GM12878 (cell line): ENCODE data around the gene SLC6A3. TPM values are rescaled to one million over a fixed set of nuclear protein-coding genes. Genes with fewer than 3 reads are reported as not detected.

Experiments
- ATAC-seq: fragments of 200-7000 bp; cut with Tn5 transposase; 3 replicates; pipeline ENCODE4 v1.9.1; 2020; ENCODE audit warnings: mild to moderate bottlenecking, moderate library complexity
- BruUV-seq: library from RNA; stranded (reverse); fragments of 400-500 nt; replicated peaks from 2 replicates; lab custom pipeline; 2021; lab: Mats Ljungman, UMichigan
- CTCF ChIA-PET: fragments of 300-600 bp; sonication (Branson Sonifier 250); formaldehyde crosslinking; extraction: SDS; loops from one replicate; lab custom pipeline; 2021; ENCODE audit warnings: inconsistent platforms; lab: Yijun Ruan, JAX
- POLR2A ChIA-PET: fragments of 350-600 bp; formaldehyde crosslinking; extraction: SDS; loops from one replicate; lab custom pipeline; 2021; ENCODE audit warnings: inconsistent platforms; lab: Charles Lee
- RAD21 ChIA-PET: fragments of 300-600 bp; sonication (Branson Sonifier 250); formaldehyde crosslinking; loops from one replicate; lab custom pipeline; 2023; ENCODE audit warnings: antibody characterized with exemption; ENCODE audit not compliant: unreplicated experiment; lab: Charles Lee
- SMC1A ChIA-PET: fragments of 300-600 bp; sonication (Branson Sonifier 250); formaldehyde crosslinking; loops from one replicate; lab custom pipeline; 2023; ENCODE audit not compliant: unreplicated experiment, uncharacterized antibody; lab: Charles Lee
- DNase-seq: peaks from one replicate; pipeline ENCODE4 v3.0.0-alpha.2; 2011; ENCODE audit warnings: low read depth, low spot score
- FAIRE-seq: peaks from 3 replicates; lab custom pipeline; 2011; peaks lifted over from hg19 to GRCh38; lab: Jason Lieb, UNC
- H2AFZ ChIP-seq: 2 replicates; pipeline ENCODE4 v1.6.0; 2011; ENCODE audit warnings: low read depth, low read length, control low read depth; ENCODE audit not compliant: control insufficient read depth
- H3K27ac ChIP-seq: 2 replicates; pipeline ENCODE4 v1.5.1; 2011; ENCODE audit warnings: control low read depth; ENCODE audit not compliant: control insufficient read depth, insufficient read depth
- H3K27me3 ChIP-seq, 2 experiments: replicated peaks in 1 of 2; 2 replicates each; pipeline versions ENCODE4 v1.6.0 to v1.6.1; 2011; ENCODE audit warnings: low read length in 1 of 2; ENCODE audit not compliant: control insufficient read depth in 2 of 2, insufficient read depth in 2 of 2
- H3K36me3 ChIP-seq, 2 experiments: 2 replicates each; pipeline ENCODE4 v1.5.1; 2011; ENCODE audit warnings: low read length in 1 of 2; ENCODE audit not compliant: control insufficient read depth in 2 of 2, insufficient read depth in 2 of 2
- H3K4me1 ChIP-seq: 2 replicates; pipeline ENCODE4 v1.6.1; 2011; ENCODE audit warnings: mild to moderate bottlenecking, low read length, moderate library complexity, mixed read lengths; ENCODE audit not compliant: control insufficient read depth, insufficient read depth
- H3K4me2 ChIP-seq: 2 replicates; pipeline ENCODE4 v1.6.0; 2011; ENCODE audit warnings: control low read depth; ENCODE audit not compliant: control insufficient read depth, insufficient read depth
- H3K4me3 ChIP-seq: fragments of 200-600 bp; sonication (generic); 2 replicates; pipeline ENCODE4 v1.5.1; 2016
- H3K79me2 ChIP-seq: 2 replicates; pipeline ENCODE4 v1.6.0; 2011; ENCODE audit warnings: low read length; ENCODE audit not compliant: control insufficient read depth, insufficient read depth
- H3K9ac ChIP-seq: 2 replicates; pipeline ENCODE4 v1.8.0; 2011; ENCODE audit warnings: low read length, control low read depth, mixed read lengths; ENCODE audit not compliant: control insufficient read depth, insufficient read depth
- H3K9me3 ChIP-seq: replicated peaks from 3 replicates; pipeline ENCODE4 v1.5.1; 2011; ENCODE audit warnings: mild to moderate bottlenecking, low read length; ENCODE audit not compliant: control insufficient read depth, insufficient read depth
- H4K20me1 ChIP-seq: 2 replicates; pipeline ENCODE4 v1.6.0; 2011; ENCODE audit not compliant: control insufficient read depth, insufficient read depth
- BACH1 ChIP-seq: fragments of 450-650 bp; IDR thresholded peaks from 2 replicates; pipeline ENCODE4 v1.6.1; 2017; ENCODE audit warnings: mild to moderate bottlenecking, borderline replicate concordance
- BCL3 ChIP-seq: IDR thresholded peaks from 2 replicates; pipeline ENCODE4 v1.6.1; 2011; ENCODE audit warnings: borderline replicate concordance, low read depth, mild to moderate bottlenecking, moderate library complexity, low read length; ENCODE audit not compliant: insufficient read depth, poor library complexity, severe bottlenecking
- POU2F2 ChIP-seq: IDR thresholded peaks from 3 replicates; pipeline ENCODE4 v1.6.1; 2011; ENCODE audit warnings: low read depth, mild to moderate bottlenecking, low read length, borderline replicate concordance
- ZNF207 ChIP-seq: fragments of 450-650 bp; IDR thresholded peaks from 2 replicates; pipeline ENCODE4 v1.6.1; 2014; ENCODE audit warnings: antibody characterized with exemption, mild to moderate bottlenecking, borderline replicate concordance
- ZNF384 ChIP-seq: IDR thresholded peaks from 2 replicates; pipeline ENCODE4 v1.6.1; 2012; ENCODE audit warnings: low read depth, mild to moderate bottlenecking, low read length, improper control_type of control experiment, borderline replicate concordance
- WGBS: methylation state at CpG from one replicate; pipeline ENCODE4 v1.1.6; 2016; ENCODE audit warnings: low lambda C conversion rate; ENCODE audit not compliant: insufficient replicate concordance, insufficient coverage; ENCODE audit errors: missing lambda C conversion rate; 5-methylcytosine and 5-hydroxymethylcytosine counted together
- in situ Hi-C: fragments of 300-500 bp; cut with MboI; formaldehyde crosslinking; loops from 9 replicates; pipeline ENCODE4 v1.14.3; 2018; ENCODE audit warnings: mixed read lengths
- intact Hi-C: fragments of 100-400 bp; cut with micrococcal nuclease; formaldehyde crosslinking; loops from one replicate; pipeline ENCODE4 v1.14.2; 2022; ENCODE audit not compliant: unreplicated experiment
- polyA plus RNA-seq, 11 experiments: library from polyadenylated mRNA; depleted of rRNA in 4 of 11; unstranded in 6 of 11; stranded (reverse) in 5 of 11; fragments of >200 nt; fragmentation: Nextera tagmentation in 4 of 11; fragmentation: Illumina TruSeq in 1 of 11; extraction: Ambion mirVana in 4 of 11; extraction: Trizol in 1 of 11; gene quantifications; 1 replicate in 1 of 11; 2 replicates in 10 of 11; pipeline versions ENCODE4 v1.2.1 to v1.2.3, GENCODE V29; 2011 to 2016; ENCODE audit warnings: inconsistent platforms in 2 of 11, missing spikeins in 2 of 11, low read depth in 1 of 11
- total RNA-seq, 4 experiments: library from RNA; depleted of rRNA in 3 of 4; stranded (reverse); fragments of >200 nt in 3 of 4; fragmentation: Illumina TruSeq in 1 of 4; extraction: Trizol in 1 of 4; gene quantifications; 2 replicates each; pipeline versions ENCODE4 v1.2.1 to v1.2.3, GENCODE V29; 2013 to 2021

The SLC6A3 gene
- total and polyA plus RNA-seq, 10 of the 15 experiments (the other 5 are each of a cell fraction or from before 2014, with no cell fraction given): 0.01 TPM; not detected in 9

- no peak overlapping the region for H3K4me3 ChIP-seq
- intact Hi-C loops: no loop called here
- ChIA-PET POLR2A (no interaction called here), CTCF (no interaction called here), RAD21 (no interaction called here), SMC1A (no interaction called here)
- DNase-seq (no peak), ATAC-seq (no peak), FAIRE-seq (no peak)
- no peaks in the 10 kb centered on the region for H3K27me3 ChIP-seq
- 54% methylated on average over 9 of the region's 9 CpGs for WGBS
- no peaks in the 10 kb centered on the region for H3K4me1 ChIP-seq
- TF ChIP-seq BCL3: no peak
- TF ChIP-seq POU2F2: no peak
- no peak for TF ChIP-seq ZNF384
- no peak for TF ChIP-seq ZNF207
- TF ChIP-seq BACH1: no peak
- BruUV-seq: no TSS peak
- H4K20me1 ChIP-seq: no peaks in the 10 kb centered on the region; the same call in 1 of the 2 replicates
- H3K9me3 ChIP-seq: peaks cover 2% of the 10 kb centered on the region; the same call in 2 of the 3 replicates
- H3K79me2 ChIP-seq: no peaks in the 10 kb centered on the region
- H3K9ac ChIP-seq: no peak overlapping the region
- no peaks in the 10 kb centered on the region for H3K36me3 ChIP-seq
- no peak overlapping the region for H2AFZ ChIP-seq
- H3K4me2 ChIP-seq: no peak overlapping the region
- in situ Hi-C loops: no loop called here
- H3K27ac ChIP-seq: no peak overlapping the region
These were observed 20.5 kb downstream of the SLC6A3 start for GRCh38 chr5:1424716-1425115.
